Activated CD8-positive, alpha-beta T cell treated with anti-CD3 and anti-CD28 coated beads for 36 hours (primary cell): ENCODE data around the gene MZF1. TPM values are rescaled to one million over a fixed set of nuclear protein-coding genes. Genes with fewer than 3 reads are reported as not detected.
A peak's percentile ranks its signal among the peaks of the same experiment; 100 is the strongest.

Source experiments
- ATAC-seq: fragments of 200-7000 bp; cut with Tn5 transposase; one replicate; pipeline ENCODE4 v1.10.0; 2021; ENCODE audit warnings: mild to moderate bottlenecking, moderate library complexity
- CTCF ChIA-PET: fragments of 350-600 bp; sonication (Branson Sonifier 250); formaldehyde crosslinking; loops from one replicate; lab custom pipeline; 2021; ENCODE audit warnings: antibody characterized with exemption; lab: Charles Lee
- POLR2A ChIA-PET: fragments of 350-600 bp; sonication (Branson Sonifier 250); formaldehyde crosslinking; loops from one replicate; lab custom pipeline; 2021; ENCODE audit warnings: antibody characterized with exemption; lab: Charles Lee
- DNase-seq: peaks from one replicate; pipeline ENCODE4 v3.0.0-alpha.2; 2020
- H3K27ac Mint-ChIP-seq: one replicate; pipeline ENCODE4 v1.8.0; 2021; ENCODE audit warnings: mild to moderate bottlenecking, mixed read lengths
- H3K27me3 Mint-ChIP-seq: one replicate; pipeline ENCODE4 v1.8.0; 2021; ENCODE audit warnings: mixed read lengths
- H3K36me3 Mint-ChIP-seq: one replicate; pipeline ENCODE4 v1.8.0; 2021; ENCODE audit warnings: low read depth, mixed read lengths
- H3K4me1 Mint-ChIP-seq: one replicate; pipeline ENCODE4 v1.8.0; 2021; ENCODE audit warnings: low read depth, mixed read lengths
- H3K4me3 Mint-ChIP-seq: one replicate; pipeline ENCODE4 v1.8.0; 2021; ENCODE audit warnings: mild to moderate bottlenecking, moderate library complexity, mixed read lengths
- H3K9me3 Mint-ChIP-seq: one replicate; pipeline ENCODE4 v1.8.0; 2021; ENCODE audit warnings: mixed read lengths
- CTCF ChIP-seq: fragments of 200-600 bp; IDR thresholded peaks from one replicate; pipeline ENCODE4 v1.8.0; 2022; ENCODE audit warnings: antibody characterized with exemption, mild to moderate bottlenecking
- intact Hi-C: fragments of 100-400 bp; cut with micrococcal nuclease; formaldehyde crosslinking; loops from one replicate; pipeline ENCODE4 v1.10.0; 2022
- total RNA-seq, 2 experiments: library from RNA; stranded (reverse); gene quantifications; one replicate each; pipeline ENCODE4 v1.2.3, GENCODE V29; 2021

MZF1 gene
- total RNA-seq, 2 experiments from 2014 or later = 12.1 to 13.4 TPM

DNA sequence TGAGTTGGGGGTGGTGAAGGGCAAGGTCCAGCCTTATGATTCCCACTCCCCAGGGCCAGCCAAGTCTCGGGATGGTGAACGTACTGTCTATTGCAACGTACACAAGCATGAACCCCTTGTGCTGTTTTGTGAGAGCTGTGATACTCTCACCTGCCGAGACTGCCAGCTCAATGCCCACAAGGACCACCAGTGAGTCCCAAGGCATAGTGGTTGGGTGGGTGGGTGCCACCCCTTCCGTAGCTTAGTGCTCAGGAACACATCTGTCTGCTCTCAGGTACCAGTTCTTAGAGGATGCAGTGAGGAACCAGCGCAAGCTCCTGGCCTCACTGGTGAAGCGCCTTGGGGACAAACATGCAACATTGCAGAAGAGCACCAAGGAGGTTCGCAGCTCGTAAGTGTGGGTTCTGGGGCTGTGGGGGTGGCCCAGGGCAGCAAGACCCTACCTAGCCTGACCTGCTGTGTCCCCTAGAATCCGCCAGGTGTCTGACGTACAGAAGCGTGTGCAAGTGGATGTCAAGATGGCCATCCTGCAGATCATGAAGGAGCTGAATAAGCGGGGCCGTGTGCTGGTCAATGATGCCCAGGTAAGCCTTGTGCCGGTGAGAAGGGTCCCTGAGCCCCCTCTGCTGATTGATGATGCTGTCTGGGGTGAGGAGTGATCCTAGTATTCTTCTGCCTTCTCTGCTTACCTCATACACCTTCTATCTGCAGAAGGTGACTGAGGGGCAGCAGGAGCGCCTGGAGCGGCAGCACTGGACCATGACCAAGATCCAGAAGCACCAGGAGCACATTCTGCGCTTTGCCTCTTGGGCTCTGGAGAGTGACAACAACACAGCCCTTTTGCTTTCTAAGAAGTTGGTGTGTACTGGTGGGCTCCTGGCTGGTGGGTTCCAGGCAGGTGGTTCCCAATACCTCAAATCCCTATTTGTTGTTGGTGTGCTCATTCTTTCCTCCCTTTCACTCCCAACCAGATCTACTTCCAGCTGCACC is 25.5 kb downstream of the MZF1 start:
- intact Hi-C loops = no loop called here
- Mint-ChIP-seq H3K36me3 (peaks cover 65% of the 10 kb centered on the region), H3K27ac (peak overlapping the region; percentile 92), H3K9me3 (no peaks in the 10 kb centered on the region), H3K27me3 (peaks cover 2% of the 10 kb centered on the region), H3K4me3 (peak overlapping the region; percentile 96), H3K4me1 (peaks cover 37% of the 10 kb centered on the region)
- ChIA-PET CTCF (interaction anchor here (0.9 kb wide), 2 partner anchors 27 to 33 kb away, joined by 3 to 4 read pairs; no protein-coding TSS in a partner anchor), POLR2A (interaction anchor here (1.0 to 13.1 kb wide), 5 partner anchors 11 to 31 kb away, joined by 3 to 164 read pairs (median 5); partner anchors contain the start of genes UBE2M and ZBTB45)
- DNase-seq (no peak), ATAC-seq (no peak)
- TF ChIP-seq CTCF = no peak

GRCh38 chr19:58546019-58546530 is 27.1 kb downstream of the MZF1 start:
- ATAC-seq (no peak), DNase-seq (no peak)
- H3K27me3 Mint-ChIP-seq = peaks cover 6% of the 10 kb centered on the region
- H3K9me3 Mint-ChIP-seq = no peaks in the 10 kb centered on the region
- H3K4me3 Mint-ChIP-seq = peak overlapping the region; percentile 96
- intact Hi-C loops = no loop called here
- no peak for TF ChIP-seq CTCF
- H3K4me1 Mint-ChIP-seq = peaks cover 35% of the 10 kb centered on the region
- peaks cover 52% of the 10 kb centered on the region for H3K36me3 Mint-ChIP-seq
- ChIA-PET CTCF (no interaction called here), POLR2A (interaction anchor here (1.0 to 13.1 kb wide), 7 partner anchors 8 to 165 kb away, joined by 3 to 164 read pairs (median 27); partner anchors contain the start of genes CHMP2A, UBE2M, ZBTB45 and ZNF837)
- peak overlapping the region; percentile 92 for H3K27ac Mint-ChIP-seq

GRCh38 chr19:58545286-58546018 is 27.7 kb downstream of the MZF1 start:
- ChIA-PET CTCF (interaction anchor here (1.2 to 2.7 kb wide), 2 partner anchors 26 to 31 kb away, joined by 3 to 16 read pairs; partner anchors contain the start of gene ZBTB45), POLR2A (interaction anchor here (1.0 to 13.1 kb wide), 9 partner anchors 9 to 164 kb away, joined by 3 to 164 read pairs (median 7); partner anchors contain the start of genes CHMP2A, UBE2M, ZBTB45 and ZNF837)
- Mint-ChIP-seq H3K4me1 (peaks cover 32% of the 10 kb centered on the region), H3K9me3 (no peaks in the 10 kb centered on the region), H3K27ac (peak overlapping the region; percentile 92), H3K27me3 (peaks cover 7% of the 10 kb centered on the region), H3K36me3 (peaks cover 46% of the 10 kb centered on the region), H3K4me3 (peak overlapping the region; percentile 96)
- TF ChIP-seq CTCF = no peak
- DNase-seq (no peak), ATAC-seq (no peak)
- intact Hi-C loops = no loop called here

DNA sequence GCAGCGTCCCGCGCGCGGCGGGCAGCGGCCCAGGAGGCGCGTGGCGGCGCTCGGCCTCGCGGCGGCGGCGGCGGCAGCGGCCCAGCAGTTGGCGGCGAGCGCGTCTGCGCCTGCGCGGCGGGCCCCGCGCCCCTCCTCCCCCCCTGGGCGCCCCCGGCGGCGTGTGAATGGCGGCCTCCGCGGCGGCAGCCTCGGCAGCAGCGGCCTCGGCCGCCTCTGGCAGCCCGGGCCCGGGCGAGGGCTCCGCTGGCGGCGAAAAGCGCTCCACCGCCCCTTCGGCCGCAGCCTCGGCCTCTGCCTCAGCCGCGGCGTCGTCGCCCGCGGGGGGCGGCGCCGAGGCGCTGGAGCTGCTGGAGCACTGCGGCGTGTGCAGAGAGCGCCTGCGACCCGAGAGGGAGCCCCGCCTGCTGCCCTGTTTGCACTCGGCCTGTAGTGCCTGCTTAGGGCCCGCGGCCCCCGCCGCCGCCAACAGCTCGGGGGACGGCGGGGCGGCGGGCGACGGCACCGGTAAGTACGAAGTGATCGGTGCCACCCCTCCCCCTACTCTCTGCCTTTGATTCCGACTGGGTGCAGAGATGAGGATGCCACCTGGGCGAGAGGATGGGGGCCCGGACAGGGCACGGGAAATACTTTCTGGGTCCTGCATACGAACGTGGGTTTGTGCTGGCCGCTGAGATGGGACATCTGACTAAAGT is 28.4 kb downstream of the MZF1 start:
- ChIA-PET CTCF (interaction anchor here (1.2 to 2.7 kb wide), 5 partner anchors 11 to 36 kb away, joined by 3 to 16 read pairs (median 5); partner anchors contain the start of gene ZBTB45), POLR2A (interaction anchor here (1.0 to 13.1 kb wide), 11 partner anchors 10 to 164 kb away, joined by 3 to 164 read pairs (median 7); partner anchors contain the start of genes CHMP2A, RPS5, UBE2M and ZBTB45)
- Mint-ChIP-seq H3K4me1 (peaks cover 32% of the 10 kb centered on the region), H3K9me3 (no peaks in the 10 kb centered on the region), H3K27ac (peak overlapping the region; percentile 92), H3K36me3 (peaks cover 42% of the 10 kb centered on the region), H3K27me3 (peaks cover 9% of the 10 kb centered on the region), H3K4me3 (peak overlapping the region; percentile 96)
- intact Hi-C loops = no loop called here
- TF ChIP-seq CTCF = no peak
- peak; percentile 47 for DNase-seq
- ATAC-seq = peak; percentile 38
